ENCODE measurements around the gene NLRX1.

Gene NLRX1

DNA sequence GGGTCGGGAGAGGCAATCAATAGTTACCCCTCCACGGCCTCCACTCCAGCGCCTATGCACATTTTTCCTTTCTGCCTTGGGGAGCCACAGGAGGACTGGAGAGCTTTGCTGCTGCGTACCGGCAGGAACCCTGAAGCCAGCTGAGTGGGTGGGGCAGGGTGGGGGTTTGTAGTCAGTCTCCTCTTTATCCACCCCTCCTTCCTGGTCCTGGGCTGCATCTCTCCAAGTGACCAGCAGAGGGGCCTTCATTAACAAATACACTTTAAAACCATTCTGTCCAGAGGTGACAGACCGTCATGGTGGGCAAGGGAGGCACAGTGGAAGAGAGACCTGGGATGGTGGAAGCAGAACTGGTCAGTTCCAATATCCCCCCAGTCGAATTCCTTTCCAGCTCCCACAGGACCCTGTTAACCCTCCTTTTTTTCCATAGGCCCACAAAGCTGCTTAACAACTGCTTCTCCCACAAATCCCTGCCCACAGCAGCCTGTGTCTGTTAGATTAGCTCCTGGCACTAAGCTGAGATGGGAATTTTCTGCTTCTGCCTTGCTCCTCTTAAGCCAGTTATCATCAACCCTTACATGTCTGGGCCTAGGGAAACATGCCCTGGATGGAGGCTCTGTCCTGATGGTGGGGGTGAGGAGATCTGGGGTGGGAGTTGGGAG is 23.6 kb upstream of the NLRX1 start:
- Histone ChIP-seq H3K4me3 (ENCODE audit: low read length) (no peak overlapping the region), H3K27me3 (ENCODE audit: insufficient read depth, low read length) (peaks cover 30% of the 10 kb centered on the region), H3K36me3 (ENCODE audit: insufficient read depth, low read length) (no peaks in the 10 kb centered on the region), H3K27ac (ENCODE audit: low read depth, low read length) (no peak overlapping the region), H3K9me3 (ENCODE audit: insufficient read depth, low read depth, low read length) (no peaks in the 10 kb centered on the region), H3K9ac (ENCODE audit: low read depth, low read length) (no peak overlapping the region), H3K4me1 (ENCODE audit: insufficient read depth, low read length) (peaks cover 10% of the 10 kb centered on the region)
- 19% methylated on average over 5 of the region's 7 CpGs for WGBS

GRCh38 chr11:119145551-119145950 is 23.0 kb upstream of the NLRX1 start:
- 67% methylated on average over 3 of the region's 3 CpGs for WGBS
- H3K9me3 ChIP-seq (ENCODE audit: insufficient read depth, low read depth, low read length) = no peaks in the 10 kb centered on the region
- H3K36me3 ChIP-seq (ENCODE audit: insufficient read depth, low read length) = no peaks in the 10 kb centered on the region
- no peak overlapping the region for H3K27ac ChIP-seq (ENCODE audit: low read depth, low read length)
- peaks cover 10% of the 10 kb centered on the region for H3K4me1 ChIP-seq (ENCODE audit: insufficient read depth, low read length)
- no peak overlapping the region for H3K9ac ChIP-seq (ENCODE audit: low read depth, low read length)
- H3K27me3 ChIP-seq (ENCODE audit: insufficient read depth, low read length) = peaks cover 36% of the 10 kb centered on the region
- no peak overlapping the region for H3K4me3 ChIP-seq (ENCODE audit: low read length)

GRCh38 chr11:119147604-119148333 is 20.8 kb upstream of the NLRX1 start:
- WGBS = 35% methylated on average over 6 of the region's 6 CpGs
- Histone ChIP-seq H3K27ac (ENCODE audit: low read depth, low read length) (no peak overlapping the region), H3K27me3 (ENCODE audit: insufficient read depth, low read length) (peaks cover 50% of the 10 kb centered on the region), H3K4me3 (ENCODE audit: low read length) (no peak overlapping the region; the same call in 1 of the 2 replicates), H3K36me3 (ENCODE audit: insufficient read depth, low read length) (no peaks in the 10 kb centered on the region), H3K9me3 (ENCODE audit: insufficient read depth, low read depth, low read length) (no peaks in the 10 kb centered on the region), H3K9ac (ENCODE audit: low read depth, low read length) (no peak overlapping the region), H3K4me1 (ENCODE audit: insufficient read depth, low read length) (peaks cover 10% of the 10 kb centered on the region)

- Histone ChIP-seq H3K27ac (ENCODE audit: low read depth, low read length) (no peak overlapping the region), H3K9ac (ENCODE audit: low read depth, low read length) (no peak overlapping the region), H3K27me3 (ENCODE audit: insufficient read depth, low read length) (peaks cover 50% of the 10 kb centered on the region), H3K4me1 (ENCODE audit: insufficient read depth, low read length) (peaks cover 10% of the 10 kb centered on the region), H3K36me3 (ENCODE audit: insufficient read depth, low read length) (no peaks in the 10 kb centered on the region), H3K9me3 (ENCODE audit: insufficient read depth, low read depth, low read length) (no peaks in the 10 kb centered on the region), H3K4me3 (ENCODE audit: low read length) (peak overlapping the region; percentile 55)
- WGBS = under 1% methylated on average over 15 of the region's 16 CpGs
These were observed 19.9 kb upstream of the NLRX1 start for GRCh38 chr11:119148720-119149017.

DNA sequence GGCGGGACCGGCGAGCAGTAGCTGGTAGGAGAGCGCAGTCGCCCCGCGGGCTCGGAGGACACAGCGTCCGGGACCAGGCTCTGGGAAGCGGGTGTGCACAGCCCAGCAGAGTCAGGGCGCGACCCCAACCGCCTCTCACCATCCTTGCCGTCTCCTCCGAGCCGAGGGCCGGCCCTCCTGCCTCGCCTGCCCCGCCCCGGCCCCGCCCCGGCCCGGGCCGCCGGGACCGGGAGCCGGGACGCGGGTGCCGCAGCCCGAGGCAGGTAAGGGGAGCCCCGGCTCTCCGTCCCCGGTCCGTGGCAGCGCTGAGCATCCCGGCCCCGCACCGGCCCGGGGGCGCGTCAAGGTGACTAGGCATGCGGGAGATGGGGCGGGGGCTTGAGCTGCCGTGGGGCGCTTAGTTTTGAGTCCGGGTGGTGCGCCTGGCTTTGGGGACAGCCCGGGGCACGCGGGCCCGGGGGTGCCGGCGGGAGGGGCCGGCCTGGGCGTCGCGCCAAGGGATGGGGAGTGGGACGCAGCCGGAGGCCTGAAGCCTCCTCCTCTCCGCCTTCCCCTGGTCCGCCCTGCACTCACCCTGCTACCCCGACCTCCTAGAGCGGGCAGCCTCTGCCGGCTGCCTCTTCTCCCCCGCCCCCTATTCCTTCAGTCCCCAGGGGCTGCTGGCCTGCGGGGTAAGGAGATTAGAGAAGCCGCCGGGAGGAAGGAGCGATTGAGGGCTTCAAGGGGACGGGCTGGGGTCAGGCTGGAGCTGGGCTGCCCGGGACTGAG is 19.3 kb upstream of the NLRX1 start, which contains the start of gene ABCG4:
Gene ABCG4 (plus strand): TSS at position 35 of the 768 bp plus-strand sequence. CDS start 914 bp downstream, outside the sequence.
- H3K4me3 ChIP-seq (ENCODE audit: low read length) = peak within 1 kb of the TSS; percentile 55
- WGBS = under 1% methylated on average over 70 of the region's 73 CpGs
- peaks cover 10% of the 10 kb centered on the region for H3K4me1 ChIP-seq (ENCODE audit: insufficient read depth, low read length)
- H3K9ac ChIP-seq (ENCODE audit: low read depth, low read length) = no peak within 1 kb of the TSS
- peaks cover 50% of the 10 kb centered on the region for H3K27me3 ChIP-seq (ENCODE audit: insufficient read depth, low read length)
- no peak within 1 kb of the TSS for H3K27ac ChIP-seq (ENCODE audit: low read depth, low read length)
- H3K36me3 ChIP-seq (ENCODE audit: insufficient read depth, low read length) = no peaks in the 10 kb centered on the region
- H3K9me3 ChIP-seq (ENCODE audit: insufficient read depth, low read depth, low read length) = no peaks in the 10 kb centered on the region

DNA sequence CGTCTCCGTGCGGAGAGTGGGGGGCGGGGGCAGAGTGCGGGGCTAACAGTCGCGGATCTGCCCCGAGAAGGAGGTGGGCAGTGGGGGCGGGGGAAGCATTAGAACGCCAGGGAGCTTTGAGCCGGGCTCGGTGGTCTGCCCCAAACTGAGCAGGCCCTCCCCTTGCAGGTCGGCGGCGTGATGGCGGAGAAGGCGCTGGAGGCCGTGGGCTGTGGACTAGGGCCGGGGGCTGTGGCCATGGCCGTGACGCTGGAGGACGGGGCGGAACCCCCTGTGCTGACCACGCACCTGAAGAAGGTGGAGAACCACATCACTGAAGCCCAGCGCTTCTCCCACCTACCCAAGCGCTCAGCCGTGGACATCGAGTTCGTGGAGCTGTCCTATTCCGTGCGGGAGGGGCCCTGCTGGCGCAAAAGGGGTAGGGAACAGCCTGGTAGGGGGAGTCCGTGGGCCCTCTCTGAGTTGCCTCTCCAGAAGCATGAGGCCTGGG is 18.7 kb upstream of the NLRX1 start:
- H3K4me1 ChIP-seq (ENCODE audit: insufficient read depth, low read length) = peaks cover 10% of the 10 kb centered on the region
- WGBS = 4% methylated on average over 33 of the region's 33 CpGs
- no peak overlapping the region for H3K27ac ChIP-seq (ENCODE audit: low read depth, low read length)
- H3K27me3 ChIP-seq (ENCODE audit: insufficient read depth, low read length) = peaks cover 50% of the 10 kb centered on the region
- H3K9ac ChIP-seq (ENCODE audit: low read depth, low read length) = no peak overlapping the region
- no peaks in the 10 kb centered on the region for H3K9me3 ChIP-seq (ENCODE audit: insufficient read depth, low read depth, low read length)
- H3K4me3 ChIP-seq (ENCODE audit: low read length) = peak overlapping the region; percentile 55
- no peaks in the 10 kb centered on the region for H3K36me3 ChIP-seq (ENCODE audit: insufficient read depth, low read length)

DNA sequence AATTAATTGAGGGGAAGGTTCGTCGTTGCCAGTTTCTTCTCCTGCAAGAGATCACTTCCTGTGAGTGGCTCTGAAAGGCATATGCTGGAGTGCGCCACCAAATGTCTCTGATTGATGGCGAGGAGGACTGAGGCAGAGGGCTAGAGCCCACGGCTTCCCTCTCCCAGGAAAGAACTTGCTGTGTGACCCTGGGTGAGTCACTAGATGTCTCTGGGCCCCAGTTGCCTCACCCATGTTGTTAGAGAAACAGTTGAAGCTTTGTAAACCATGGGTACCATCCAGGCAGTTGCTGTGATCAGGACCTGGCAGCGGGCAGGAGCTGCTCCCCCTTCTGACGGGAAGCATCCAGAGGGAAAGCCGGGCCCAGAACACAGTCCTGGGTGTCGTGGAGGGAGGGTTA is 16.5 kb upstream of the NLRX1 start:
- H3K27me3 ChIP-seq (ENCODE audit: insufficient read depth, low read length) = peaks cover 47% of the 10 kb centered on the region
- H3K9me3 ChIP-seq (ENCODE audit: insufficient read depth, low read depth, low read length) = no peaks in the 10 kb centered on the region
- no peaks in the 10 kb centered on the region for H3K36me3 ChIP-seq (ENCODE audit: insufficient read depth, low read length)
- peaks cover 6% of the 10 kb centered on the region; the same call in 1 of the 2 replicates for H3K4me1 ChIP-seq (ENCODE audit: insufficient read depth, low read length)
- H3K27ac ChIP-seq (ENCODE audit: low read depth, low read length) = no peak overlapping the region
- H3K4me3 ChIP-seq (ENCODE audit: low read length) = no peak overlapping the region
- WGBS = 77% methylated on average over 9 of the region's 9 CpGs
- H3K9ac ChIP-seq (ENCODE audit: low read depth, low read length) = no peak overlapping the region

GRCh38 chr11:119152604-119153003 is 15.9 kb upstream of the NLRX1 start:
- Histone ChIP-seq H3K4me1 (ENCODE audit: insufficient read depth, low read length) (peaks cover 6% of the 10 kb centered on the region; the same call in 1 of the 2 replicates), H3K27me3 (ENCODE audit: insufficient read depth, low read length) (peaks cover 42% of the 10 kb centered on the region), H3K27ac (ENCODE audit: low read depth, low read length) (no peak overlapping the region), H3K9me3 (ENCODE audit: insufficient read depth, low read depth, low read length) (no peaks in the 10 kb centered on the region), H3K4me3 (ENCODE audit: low read length) (no peak overlapping the region), H3K9ac (ENCODE audit: low read depth, low read length) (no peak overlapping the region), H3K36me3 (ENCODE audit: insufficient read depth, low read length) (no peaks in the 10 kb centered on the region)
- 85% methylated on average over 4 of the region's 4 CpGs for WGBS

GRCh38 chr11:119153049-119153818 is 15.3 kb upstream of the NLRX1 start:
- no peak overlapping the region for H3K27ac ChIP-seq (ENCODE audit: low read depth, low read length)
- whole genome bisulfite sequencing = 79% methylated on average over 9 of the region's 9 CpGs

DNA sequence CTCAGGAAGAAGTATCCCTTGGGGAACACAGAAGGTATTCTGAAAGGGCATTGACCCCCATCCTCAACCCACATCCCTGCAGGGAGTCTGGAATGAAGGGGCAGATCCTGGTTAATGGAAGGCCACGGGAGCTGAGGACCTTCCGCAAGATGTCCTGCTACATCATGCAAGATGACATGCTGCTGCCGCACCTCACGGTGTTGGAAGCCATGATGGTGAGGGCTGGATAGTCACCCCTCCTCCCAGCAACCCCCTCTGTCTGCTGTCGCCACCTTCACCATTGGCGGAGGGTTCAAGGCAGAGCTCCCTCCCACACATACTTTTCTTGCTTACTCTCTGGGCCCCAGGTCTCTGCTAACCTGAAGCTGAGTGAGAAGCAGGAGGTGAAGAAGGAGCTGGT is 14.3 kb upstream of the NLRX1 start:
- Histone ChIP-seq H3K27ac (ENCODE audit: low read depth, low read length) (no peak overlapping the region), H3K9me3 (ENCODE audit: insufficient read depth, low read depth, low read length) (no peaks in the 10 kb centered on the region), H3K9ac (ENCODE audit: low read depth, low read length) (no peak overlapping the region), H3K4me3 (ENCODE audit: low read length) (no peak overlapping the region), H3K4me1 (ENCODE audit: insufficient read depth, low read length) (no peaks in the 10 kb centered on the region), H3K27me3 (ENCODE audit: insufficient read depth, low read length) (peaks cover 28% of the 10 kb centered on the region), H3K36me3 (ENCODE audit: insufficient read depth, low read length) (no peaks in the 10 kb centered on the region)
- 82% methylated on average over 6 of the region's 6 CpGs for WGBS

More at GRCh38 chr11:119153049-119153818, 15.3 kb upstream of the NLRX1 start:
- H3K27me3 ChIP-seq (ENCODE audit: insufficient read depth, low read length) = peaks cover 36% of the 10 kb centered on the region
- no peak overlapping the region for H3K9ac ChIP-seq (ENCODE audit: low read depth, low read length)
- no peaks in the 10 kb centered on the region for H3K36me3 ChIP-seq (ENCODE audit: insufficient read depth, low read length)
- no peak overlapping the region for H3K4me3 ChIP-seq (ENCODE audit: low read length)
- H3K4me1 ChIP-seq (ENCODE audit: insufficient read depth, low read length) = peaks cover 5% of the 10 kb centered on the region; the same call in 1 of the 2 replicates
- no peaks in the 10 kb centered on the region for H3K9me3 ChIP-seq (ENCODE audit: insufficient read depth, low read depth, low read length)

All from HUES64 (cell line).